Lower leg skin (tissue), 4 donors: ENCODE results near the gene PDX1. TPM values are rescaled to one million over a fixed set of nuclear protein-coding genes. Genes with fewer than 3 reads are reported as not detected.

Experiments used
- DNase-seq, 2 donors: peaks; one replicate each; pipeline ENCODE4 v3.0.0-alpha.2; 2019; ENCODE audit warnings: low spot score in 2 of 2
- H3K4me3 ChIP-seq: fragments of 200-600 bp; sonication (generic); 2 replicates; pipeline ENCODE4 v1.5.1; 2017; ENCODE audit warnings: mild to moderate bottlenecking, low read depth; ENCODE audit not compliant: poor library complexity, severe bottlenecking
- CTCF ChIP-seq, 3 donors: fragments of 450-650 bp; IDR thresholded peaks; one replicate each; pipeline ENCODE4 v1.5.1; 2016; ENCODE audit warnings: antibody characterized with exemption in 3 of 3, mild to moderate bottlenecking in 3 of 3, moderate library complexity in 2 of 3
- POLR2A ChIP-seq, 2 donors: fragments of 450-650 bp; IDR thresholded peaks; one replicate each; pipeline ENCODE4 v1.6.1; 2016 to 2017; ENCODE audit warnings: antibody characterized with exemption in 2 of 2, mild to moderate bottlenecking in 1 of 2, moderate library complexity in 1 of 2
- WGBS, 2 donors: methylation state at CpG; one replicate each; pipeline ENCODE4 v1.1.5; 2018; 5-methylcytosine and 5-hydroxymethylcytosine counted together
- intact Hi-C: fragments of 100-400 bp; cut with DNase I; formaldehyde crosslinking; loops from one replicate; pipeline ENCODE4 v1.15.0; 2023; ENCODE audit warnings: low total_unique reads
- total RNA-seq, 4 donors: library from RNA; depleted of rRNA; stranded (reverse); fragments of >200 nt; gene quantifications; one replicate each; pipeline ENCODE4 v1.1.0, GENCODE V29; 2016

Gene PDX1
- total RNA-seq, 4 donors from 2014 or later, result not detected

- intact Hi-C loops, result no loop called here
- no peak overlapping the region for H3K4me3 ChIP-seq
- DNase-seq, result no peak
- TF ChIP-seq CTCF (IDR thresholded peaks at IDR 0.05) (no peak), POLR2A (IDR thresholded peaks at IDR 0.05) (no peak)
- 4 to 11% methylated on average over 26 to 33 of the region's 41 CpGs for WGBS, 2 donors
Observed at GRCh38 chr13:27921421-27921960, 1.7 kb downstream of the PDX1 start.

GRCh38 chr13:27921961-27922882 is 2.4 kb downstream of the PDX1 start:
- no peak overlapping the region for H3K4me3 ChIP-seq
- TF ChIP-seq CTCF (IDR thresholded peaks at IDR 0.05), result no peak
- no peak for TF ChIP-seq POLR2A (IDR thresholded peaks at IDR 0.05)
- intact Hi-C loops, result no loop called here
- 8 to 11% methylated on average over 19 to 39 of the region's 39 CpGs for WGBS, 2 donors
- no peak for DNase-seq

GRCh38 chr13:27922883-27923612 is 3.2 kb downstream of the PDX1 start:
- 5 to 7% methylated on average over 24 of the region's 24 CpGs for WGBS, 2 donors
- no peak overlapping the region for H3K4me3 ChIP-seq
- intact Hi-C loops, result no loop called here
- TF ChIP-seq CTCF (IDR thresholded peaks at IDR 0.05) (no peak), POLR2A (IDR thresholded peaks at IDR 0.05) (no peak)
- peak in 1 of 2 donors; percentile 76 for DNase-seq

GRCh38 chr13:27923794-27924528 is 4.2 kb downstream of the PDX1 start:
- intact Hi-C loops, result no loop called here
- TF ChIP-seq CTCF (IDR thresholded peaks at IDR 0.05) (no peak), POLR2A (IDR thresholded peaks at IDR 0.05) (no peak)
- WGBS, 2 donors, result 4% methylated on average over 35 to 39 of the region's 48 CpGs
- peak in 1 of 2 donors; percentile 80 for DNase-seq
- H3K4me3 ChIP-seq, result no peak overlapping the region

GRCh38 chr13:27924529-27925141 is 4.8 kb downstream of the PDX1 start:
- intact Hi-C loops, result no loop called here
- DNase-seq, result no peak
- no peak overlapping the region for H3K4me3 ChIP-seq
- 2 to 7% methylated on average over 28 to 39 of the region's 46 CpGs for WGBS, 2 donors
- no peak for TF ChIP-seq CTCF (IDR thresholded peaks at IDR 0.05)
- TF ChIP-seq POLR2A (IDR thresholded peaks at IDR 0.05), result no peak
